Measurements from ENCODE around the gene LACTB.

The LACTB gene

GRCh38 chr15:63134245-63134985 lies 12.8 kb downstream of the LACTB start:
- no peaks in the 10 kb centered on the region for H3K27me3 Mint-ChIP-seq
- no peak overlapping the region for H3K4me3 Mint-ChIP-seq
- peaks cover 11% of the 10 kb centered on the region for H3K4me1 Mint-ChIP-seq (ENCODE audit: low read depth)
- no peaks in the 10 kb centered on the region for H3K9me3 Mint-ChIP-seq
- peaks cover 25% of the 10 kb centered on the region for H3K36me3 Mint-ChIP-seq (ENCODE audit: low read depth)
- H3K27ac Mint-ChIP-seq, result no peak overlapping the region

- Mint-ChIP-seq H3K9me3 (no peaks in the 10 kb centered on the region), H3K4me3 (no peak overlapping the region), H3K27ac (no peak overlapping the region), H3K27me3 (no peaks in the 10 kb centered on the region), H3K36me3 (ENCODE audit: low read depth) (peaks cover 16% of the 10 kb centered on the region), H3K4me1 (ENCODE audit: low read depth) (peaks cover 11% of the 10 kb centered on the region)
These were observed 13.6 kb downstream of the LACTB start for GRCh38 chr15:63135281-63135680.

GRCh38 chr15:63135804-63136203 lies 14.1 kb downstream of the LACTB start:
- Mint-ChIP-seq H3K4me1 (ENCODE audit: low read depth) (peaks cover 13% of the 10 kb centered on the region), H3K9me3 (no peaks in the 10 kb centered on the region), H3K27ac (no peak overlapping the region), H3K27me3 (no peaks in the 10 kb centered on the region), H3K36me3 (ENCODE audit: low read depth) (peaks cover 13% of the 10 kb centered on the region), H3K4me3 (no peak overlapping the region)

- H3K36me3 Mint-ChIP-seq (ENCODE audit: low read depth), result peaks cover 19% of the 10 kb centered on the region
- no peaks in the 10 kb centered on the region for H3K27me3 Mint-ChIP-seq
- no peaks in the 10 kb centered on the region for H3K9me3 Mint-ChIP-seq
- no peak overlapping the region for H3K27ac Mint-ChIP-seq
- H3K4me1 Mint-ChIP-seq (ENCODE audit: low read depth), result peaks cover 23% of the 10 kb centered on the region
- no peak overlapping the region for H3K4me3 Mint-ChIP-seq
These were observed 15.1 kb downstream of the LACTB start for GRCh38 chr15:63136742-63137141.

GRCh38 chr15:63140936-63141335 lies 19.3 kb downstream of the LACTB start:
- H3K27me3 Mint-ChIP-seq, result no peaks in the 10 kb centered on the region
- peaks cover 33% of the 10 kb centered on the region for H3K36me3 Mint-ChIP-seq (ENCODE audit: low read depth)
- H3K9me3 Mint-ChIP-seq, result no peaks in the 10 kb centered on the region
- peaks cover 16% of the 10 kb centered on the region for H3K4me1 Mint-ChIP-seq (ENCODE audit: low read depth)
- no peak overlapping the region for H3K27ac Mint-ChIP-seq
- no peak overlapping the region for H3K4me3 Mint-ChIP-seq

GRCh38 chr15:63145426-63145825 lies 23.8 kb downstream of the LACTB start:
- no peaks in the 10 kb centered on the region for H3K9me3 Mint-ChIP-seq
- H3K27me3 Mint-ChIP-seq, result no peaks in the 10 kb centered on the region
- no peak overlapping the region for H3K4me3 Mint-ChIP-seq
- peaks cover 19% of the 10 kb centered on the region for H3K4me1 Mint-ChIP-seq (ENCODE audit: low read depth)
- peaks cover 38% of the 10 kb centered on the region for H3K36me3 Mint-ChIP-seq (ENCODE audit: low read depth)
- no peak overlapping the region for H3K27ac Mint-ChIP-seq

- no peaks in the 10 kb centered on the region for H3K9me3 Mint-ChIP-seq
- H3K27ac Mint-ChIP-seq, result no peak overlapping the region
- no peak overlapping the region for H3K4me3 Mint-ChIP-seq
- no peaks in the 10 kb centered on the region for H3K27me3 Mint-ChIP-seq
- peaks cover 8% of the 10 kb centered on the region for H3K4me1 Mint-ChIP-seq (ENCODE audit: low read depth)
- peaks cover 31% of the 10 kb centered on the region for H3K36me3 Mint-ChIP-seq (ENCODE audit: low read depth)
These were observed 25.0 kb downstream of the LACTB start for GRCh38 chr15:63146684-63147083.

- Mint-ChIP-seq H3K27me3 (no peaks in the 10 kb centered on the region), H3K27ac (no peak overlapping the region), H3K36me3 (ENCODE audit: low read depth) (peaks cover 25% of the 10 kb centered on the region), H3K9me3 (no peaks in the 10 kb centered on the region), H3K4me1 (ENCODE audit: low read depth) (peaks cover 25% of the 10 kb centered on the region), H3K4me3 (no peak overlapping the region)
These were observed 30.0 kb downstream of the LACTB start for GRCh38 chr15:63151665-63152064.

- Mint-ChIP-seq H3K9me3 (no peaks in the 10 kb centered on the region), H3K4me1 (ENCODE audit: low read depth) (peaks cover 21% of the 10 kb centered on the region), H3K36me3 (ENCODE audit: low read depth) (peaks cover 20% of the 10 kb centered on the region), H3K4me3 (peak overlapping the region; percentile 99), H3K27me3 (no peaks in the 10 kb centered on the region), H3K27ac (peak overlapping the region; percentile 41)
These were observed 33.8 kb downstream of the LACTB start for GRCh38 chr15:63155486-63155885.

GRCh38 chr15:63156086-63156710 lies 34.5 kb downstream of the LACTB start:
- Mint-ChIP-seq H3K27ac (peak overlapping the region; percentile 93), H3K4me3 (peak overlapping the region; percentile 99), H3K9me3 (no peaks in the 10 kb centered on the region), H3K4me1 (ENCODE audit: low read depth) (peaks cover 21% of the 10 kb centered on the region), H3K27me3 (no peaks in the 10 kb centered on the region), H3K36me3 (ENCODE audit: low read depth) (peaks cover 20% of the 10 kb centered on the region)

- Mint-ChIP-seq H3K27ac (peak overlapping the region; percentile 93), H3K4me3 (peak overlapping the region; percentile 99), H3K36me3 (ENCODE audit: low read depth) (peaks cover 16% of the 10 kb centered on the region), H3K4me1 (ENCODE audit: low read depth) (peaks cover 21% of the 10 kb centered on the region), H3K27me3 (no peaks in the 10 kb centered on the region), H3K9me3 (no peaks in the 10 kb centered on the region)
These were observed 35.1 kb downstream of the LACTB start for GRCh38 chr15:63156755-63157117.

GRCh38 chr15:63157118-63157843 lies 35.6 kb downstream of the LACTB start, which contains the start of gene RPS27L:
RPS27L (minus strand) TSS chr15:63157477; CDS start chr15:63157405, 72 bp downstream.
- Mint-ChIP-seq H3K27me3 (no peaks in the 10 kb centered on the region), H3K27ac (peak within 1 kb of the TSS; percentile 93), H3K36me3 (ENCODE audit: low read depth) (peaks cover 15% of the 10 kb centered on the region), H3K4me3 (peak within 1 kb of the TSS; percentile 99), H3K4me1 (ENCODE audit: low read depth) (peaks cover 21% of the 10 kb centered on the region), H3K9me3 (no peaks in the 10 kb centered on the region)

GRCh38 chr15:63157891-63158431 lies 36.3 kb downstream of the LACTB start:
- Mint-ChIP-seq H3K27me3 (no peaks in the 10 kb centered on the region), H3K4me3 (peak overlapping the region; percentile 99), H3K27ac (peak overlapping the region; percentile 90), H3K36me3 (ENCODE audit: low read depth) (peaks cover 15% of the 10 kb centered on the region), H3K9me3 (no peaks in the 10 kb centered on the region), H3K4me1 (ENCODE audit: low read depth) (peaks cover 21% of the 10 kb centered on the region)

GRCh38 chr15:63160638-63161037 lies 39.0 kb downstream of the LACTB start:
- no peaks in the 10 kb centered on the region for H3K27me3 Mint-ChIP-seq
- H3K4me3 Mint-ChIP-seq, result no peak overlapping the region
- peaks cover under 1% of the 10 kb centered on the region for H3K36me3 Mint-ChIP-seq (ENCODE audit: low read depth)
- peaks cover 9% of the 10 kb centered on the region for H3K4me1 Mint-ChIP-seq (ENCODE audit: low read depth)
- H3K27ac Mint-ChIP-seq, result no peak overlapping the region
- H3K9me3 Mint-ChIP-seq, result no peaks in the 10 kb centered on the region

- no peaks in the 10 kb centered on the region for H3K27me3 Mint-ChIP-seq
- H3K4me3 Mint-ChIP-seq, result no peak overlapping the region
- H3K27ac Mint-ChIP-seq, result no peak overlapping the region
- H3K4me1 Mint-ChIP-seq (ENCODE audit: low read depth), result peaks cover 5% of the 10 kb centered on the region
- no peaks in the 10 kb centered on the region for H3K36me3 Mint-ChIP-seq (ENCODE audit: low read depth)
- H3K9me3 Mint-ChIP-seq, result no peaks in the 10 kb centered on the region
These were observed 41.6 kb downstream of the LACTB start for GRCh38 chr15:63163217-63163616.

Data from stimulated activated naive CD8-positive, alpha-beta T cell treated with anti-CD3 and anti-CD28 coated beads, Interleukin-15, Interleukin-2, amounts not matched to agents 100 ng/mL and 50 ng/mL, for 24 hours (primary cell).